ENCODE results near the gene CACHD1.

CACHD1 gene

DNA sequence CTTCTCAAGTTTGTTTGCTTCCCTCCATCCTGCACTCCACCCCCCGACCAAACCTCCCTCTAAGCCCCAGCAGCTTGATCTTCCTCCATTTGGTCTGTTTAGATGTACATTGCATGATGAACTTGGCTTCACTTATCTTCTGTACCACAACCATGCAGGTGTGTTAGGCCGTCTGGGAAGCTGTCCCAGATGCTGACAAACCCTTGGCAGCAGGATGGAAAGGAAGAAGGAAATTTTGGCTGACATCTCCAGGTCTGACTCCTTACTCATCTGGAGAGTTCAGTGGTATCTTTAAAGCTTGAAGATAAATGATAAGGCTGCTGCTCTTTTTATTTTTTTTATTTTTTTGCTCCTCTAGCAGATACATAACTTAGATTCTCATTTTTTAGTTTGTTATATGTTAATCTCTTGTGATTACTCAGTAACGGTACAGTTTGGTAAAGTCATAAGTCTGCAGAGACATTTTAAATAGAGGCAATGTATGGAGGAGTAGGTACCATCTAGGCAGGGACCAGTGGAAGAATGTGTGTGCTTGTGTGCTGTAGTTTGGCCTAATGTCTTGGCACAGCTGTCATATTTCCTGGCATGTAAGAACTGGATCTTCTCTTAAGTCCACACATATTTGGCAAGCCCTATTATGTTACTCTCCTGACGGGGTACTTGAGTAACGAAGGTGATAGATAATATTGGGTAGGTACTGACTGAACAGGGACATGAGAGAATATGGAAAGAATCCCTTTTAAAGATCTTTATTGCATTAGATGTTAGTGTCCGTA lies 79.7 kb downstream of the CACHD1 start:
- DNase-seq (ENCODE audit: low spot score), result no peak

GRCh38 chr1:64550510-64550909 lies 80.6 kb downstream of the CACHD1 start:
- DNase-seq (ENCODE audit: low spot score), result no peak

- no peak for DNase-seq (ENCODE audit: low spot score)
Measured at GRCh38 chr1:64550946-64551605, 81.1 kb downstream of the CACHD1 start.

GRCh38 chr1:64553285-64553684 lies 83.4 kb downstream of the CACHD1 start:
- DNase-seq (ENCODE audit: low spot score), result no peak

DNA sequence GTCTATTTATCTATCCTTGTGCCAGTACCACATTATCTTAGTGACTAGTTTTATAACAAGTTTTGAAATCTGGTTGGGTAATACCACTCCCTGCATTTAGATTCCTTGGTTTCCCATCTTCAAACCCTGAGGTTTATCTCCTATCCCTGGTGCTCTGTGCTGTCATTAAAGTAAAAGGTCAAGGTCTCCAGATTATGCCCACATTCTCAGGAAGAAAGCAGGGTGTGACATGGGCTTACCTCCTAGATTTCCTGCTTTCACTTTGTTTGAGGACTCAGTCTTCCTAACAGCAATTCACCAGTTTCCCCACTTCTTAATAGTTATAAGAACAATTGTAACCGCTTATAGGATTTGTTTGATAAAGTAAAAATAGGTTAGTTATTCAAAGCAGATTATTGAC lies 86.0 kb downstream of the CACHD1 start:
- DNase-seq (ENCODE audit: low spot score), result no peak

DNA sequence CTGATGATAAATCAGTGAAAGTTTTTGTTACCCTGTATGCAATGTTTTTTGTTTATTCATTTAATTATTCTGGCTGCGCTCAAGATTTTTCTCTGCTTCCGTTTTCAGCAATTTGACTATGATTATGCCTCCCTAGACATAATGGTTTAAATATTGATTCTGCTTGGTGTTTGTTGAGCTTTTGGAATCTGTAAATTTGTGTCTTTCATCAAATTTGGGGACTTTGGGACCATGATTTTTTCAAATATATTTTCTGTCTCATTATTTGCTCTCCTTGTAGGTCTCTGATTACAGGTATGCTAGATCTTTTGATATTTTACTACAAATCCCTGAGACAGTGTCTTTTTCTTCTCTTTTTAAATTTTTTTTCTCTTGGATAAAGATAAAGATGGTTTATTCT lies 92.1 kb downstream of the CACHD1 start:
- DNase-seq (ENCODE audit: low spot score), result no peak

- no peak for DNase-seq (ENCODE audit: low spot score)
Measured at GRCh38 chr1:64563958-64564565, 94.1 kb downstream of the CACHD1 start.

- no peak for DNase-seq (ENCODE audit: low spot score)
Measured at GRCh38 chr1:64564891-64565290, 95.0 kb downstream of the CACHD1 start.

GRCh38 chr1:64567426-64568170 lies 97.7 kb downstream of the CACHD1 start:
- no peak for DNase-seq (ENCODE audit: low spot score)

- no peak for DNase-seq (ENCODE audit: low spot score)
Measured at GRCh38 chr1:64568171-64568450, 98.2 kb downstream of the CACHD1 start.

GRCh38 chr1:64569411-64569810 lies 99.5 kb downstream of the CACHD1 start:
- DNase-seq (ENCODE audit: low spot score), result no peak

GRCh38 chr1:64570267-64570855 lies 100.4 kb downstream of the CACHD1 start:
- no peak for DNase-seq (ENCODE audit: low spot score)

GRCh38 chr1:64572222-64572900 lies 102.4 kb downstream of the CACHD1 start:
- DNase-seq (ENCODE audit: low spot score), result no peak

GRCh38 chr1:64574301-64574700 lies 104.4 kb downstream of the CACHD1 start:
- DNase-seq (ENCODE audit: low spot score), result no peak

DNA sequence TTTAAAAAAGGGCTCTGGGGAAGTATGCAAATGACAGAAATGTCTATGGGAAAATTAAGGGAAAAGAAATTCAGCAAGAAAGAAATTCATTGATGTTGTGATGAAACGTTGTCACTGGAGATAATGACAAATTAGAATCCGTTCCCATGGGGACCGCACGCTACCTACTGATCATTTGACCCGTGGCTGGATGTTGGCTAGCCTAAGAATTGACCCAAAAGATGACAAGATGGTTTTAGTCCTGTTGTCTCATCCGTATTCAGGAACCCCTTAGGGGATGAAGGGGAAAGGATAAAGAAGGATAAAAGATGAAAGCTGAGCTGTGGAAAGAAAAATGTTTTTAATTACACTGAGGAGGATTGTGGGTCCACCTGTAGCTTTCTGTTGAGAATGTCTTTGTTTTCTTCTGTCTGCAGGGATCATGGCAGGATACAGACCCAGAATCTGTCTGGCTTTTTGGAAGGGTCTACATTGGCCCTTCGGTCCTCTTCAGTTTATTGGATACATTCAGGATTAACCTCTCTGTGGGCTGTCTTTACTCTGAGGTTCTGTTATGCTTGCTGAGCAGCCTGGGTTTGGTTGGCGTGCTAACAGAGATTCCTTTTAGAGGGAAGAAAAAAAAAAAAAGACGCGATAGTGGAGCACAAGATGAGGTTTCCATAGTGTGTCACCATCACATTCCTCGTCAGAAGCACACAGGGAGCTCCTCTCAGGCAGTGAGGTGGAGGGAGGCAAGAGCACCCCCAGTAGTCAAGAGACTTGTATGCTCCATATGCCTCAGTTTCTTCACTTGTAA lies 106.2 kb downstream of the CACHD1 start:
- DNase-seq (ENCODE audit: low spot score), result no peak

- DNase-seq (ENCODE audit: low spot score), result no peak
Measured at GRCh38 chr1:64578270-64578973, 108.5 kb downstream of the CACHD1 start.

GRCh38 chr1:64579767-64580166 lies 109.8 kb downstream of the CACHD1 start:
- DNase-seq (ENCODE audit: low spot score), result no peak

GRCh38 chr1:64581135-64581842 lies 111.4 kb downstream of the CACHD1 start:
- no peak for DNase-seq (ENCODE audit: low spot score)

DNA sequence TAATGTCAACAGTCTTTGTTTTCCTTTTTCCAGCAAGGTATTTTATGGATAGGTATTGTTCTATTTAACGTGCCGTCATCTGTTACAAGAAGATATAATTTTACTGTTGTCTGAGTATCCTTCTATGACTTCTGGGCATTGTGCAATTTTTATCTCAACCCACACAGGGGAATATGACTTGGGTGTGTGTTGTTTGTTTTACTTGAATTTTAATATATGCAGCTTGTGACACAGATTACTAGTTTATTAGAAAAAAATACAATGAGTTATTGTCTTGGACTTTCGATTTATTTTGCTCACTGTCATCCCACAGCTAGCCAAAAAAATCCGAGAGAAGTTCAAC lies 111.9 kb downstream of the CACHD1 start:
- DNase-seq (ENCODE audit: low spot score), result no peak

DNA sequence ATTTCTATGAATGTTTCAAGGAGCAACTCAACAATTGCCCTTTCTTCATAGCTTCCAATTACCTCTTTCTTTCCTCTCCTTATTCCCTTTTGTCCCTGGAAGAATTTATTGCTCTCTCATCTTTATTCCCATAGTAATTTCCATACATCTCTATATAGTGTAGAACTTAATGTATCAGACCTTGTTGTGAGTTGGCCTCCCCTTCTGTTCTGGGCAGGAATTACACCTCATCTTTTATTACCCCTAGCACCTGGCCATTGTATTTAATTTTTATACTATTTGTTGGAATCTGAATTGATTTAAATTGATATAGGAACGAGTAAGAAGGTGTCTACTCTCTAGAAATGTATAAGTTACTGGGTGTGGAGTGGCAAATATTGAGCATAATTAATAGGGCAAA lies 114.5 kb downstream of the CACHD1 start:
- DNase-seq (ENCODE audit: low spot score), result no peak

Data from CD4-positive, alpha-beta T cell treated with Interleukin-15 for 4 hours (primary cell).